HepG2 (cell line): ENCODE results near the gene FBXO10. TPM values are rescaled to one million over a fixed set of nuclear protein-coding genes. Genes with fewer than 3 reads are reported as not detected.
A peak's percentile ranks its signal among the peaks of the same experiment; 100 is the strongest.

Experiments
- ASH2L ChIP-seq: fragments of 300-600, 200-600 bp; sonication (generic); IDR thresholded peaks from 2 replicates; pipeline ENCODE4 v1.7.0; 2017; ENCODE audit warnings: low read depth, mild to moderate bottlenecking, moderate library complexity, mixed read lengths, low read length; ENCODE audit not compliant: insufficient read length
- CEBPG ChIP-seq: IDR thresholded peaks from 2 replicates; pipeline ENCODE4 v1.6.1; 2016
- HHEX ChIP-seq: IDR thresholded peaks from 2 replicates; pipeline ENCODE4 v1.6.1; 2016; ENCODE audit warnings: control low read depth
- NFKBIZ ChIP-seq: IDR thresholded peaks from 2 replicates; pipeline ENCODE4 v1.6.1; 2018; ENCODE audit warnings: missing genetic modification reagents, missing compliant biosample characterization
- ZNF33B ChIP-seq: sonication (generic); formaldehyde crosslinking; IDR thresholded peaks from 2 replicates; pipeline ENCODE4 v1.5.1; 2020; ENCODE audit warnings: mild to moderate bottlenecking, missing genetic modification reagents
- ZNF574 ChIP-seq: sonication (generic); formaldehyde crosslinking; IDR thresholded peaks from 2 replicates; pipeline ENCODE4 v1.4.0; 2020; ENCODE audit warnings: missing genetic modification reagents
- ZNF749 ChIP-seq: sonication (generic); formaldehyde crosslinking; IDR thresholded peaks from 2 replicates; pipeline ENCODE4 v1.8.0; 2022; ENCODE audit warnings: mild to moderate bottlenecking, missing genetic modification reagents, moderate library complexity, borderline replicate concordance
- polyA plus RNA-seq, 8 experiments: library from polyadenylated mRNA; depleted of rRNA in 3 of 8; stranded (reverse) in 7 of 8; unstranded in 1 of 8; fragments of >200 nt; fragmentation: Illumina TruSeq in 4 of 8; extraction: Trizol in 4 of 8; gene quantifications; 2 replicates each; pipeline versions ENCODE4 v1.2.1 to v1.2.3, GENCODE V29; 2011 to 2016; ENCODE audit warnings: low read depth in 4 of 8, missing spikeins in 1 of 8, mixed read lengths in 1 of 8; ENCODE audit not compliant: insufficient read depth in 1 of 8
- total RNA-seq, 5 experiments: library from RNA; depleted of rRNA; stranded (reverse); fragments of >200 nt; fragmentation: Illumina TruSeq; extraction: Trizol; gene quantifications; 2 replicates each; pipeline ENCODE4 v1.2.3, GENCODE V29; 2016; ENCODE audit warnings: low read depth in 1 of 5
- TF ChIP-seq, protein P1 (sequence below): sonication (generic); formaldehyde crosslinking; IDR thresholded peaks from 2 replicates; pipeline ENCODE4; 2020; ENCODE audit warnings: missing genetic modification reagents, mild to moderate bottlenecking, borderline replicate concordance
- TF ChIP-seq, protein P2 (sequence below): sonication (generic); formaldehyde crosslinking; IDR thresholded peaks from 2 replicates; pipeline ENCODE4 v1.4.0; 2020; ENCODE audit warnings: missing genetic modification reagents; ENCODE audit errors: not compliant biosample characterization
- TF ChIP-seq, protein P3 (sequence below): sonication (generic); formaldehyde crosslinking; IDR thresholded peaks from 2 replicates; pipeline ENCODE4 v1.5.0; 2020; ENCODE audit warnings: mild to moderate bottlenecking, missing genetic modification reagents
- TF ChIP-seq, protein P4 (sequence below): sonication (generic); formaldehyde crosslinking; IDR thresholded peaks from 2 replicates; pipeline ENCODE4 v1.8.0; 2022; ENCODE audit warnings: mild to moderate bottlenecking, missing genetic modification reagents, moderate library complexity
- TF ChIP-seq, protein P5 (sequence below): sonication (generic); formaldehyde crosslinking; IDR thresholded peaks from 2 replicates; pipeline ENCODE4 v1.5.0; 2020; ENCODE audit warnings: mild to moderate bottlenecking, missing genetic modification reagents, borderline replicate concordance

Gene FBXO10
- total and polyA plus RNA-seq, 2 of the 13 experiments (the other 11 are each of a cell fraction or from before 2014, with no cell fraction given): 3.1 to 5.1 TPM

DNA sequence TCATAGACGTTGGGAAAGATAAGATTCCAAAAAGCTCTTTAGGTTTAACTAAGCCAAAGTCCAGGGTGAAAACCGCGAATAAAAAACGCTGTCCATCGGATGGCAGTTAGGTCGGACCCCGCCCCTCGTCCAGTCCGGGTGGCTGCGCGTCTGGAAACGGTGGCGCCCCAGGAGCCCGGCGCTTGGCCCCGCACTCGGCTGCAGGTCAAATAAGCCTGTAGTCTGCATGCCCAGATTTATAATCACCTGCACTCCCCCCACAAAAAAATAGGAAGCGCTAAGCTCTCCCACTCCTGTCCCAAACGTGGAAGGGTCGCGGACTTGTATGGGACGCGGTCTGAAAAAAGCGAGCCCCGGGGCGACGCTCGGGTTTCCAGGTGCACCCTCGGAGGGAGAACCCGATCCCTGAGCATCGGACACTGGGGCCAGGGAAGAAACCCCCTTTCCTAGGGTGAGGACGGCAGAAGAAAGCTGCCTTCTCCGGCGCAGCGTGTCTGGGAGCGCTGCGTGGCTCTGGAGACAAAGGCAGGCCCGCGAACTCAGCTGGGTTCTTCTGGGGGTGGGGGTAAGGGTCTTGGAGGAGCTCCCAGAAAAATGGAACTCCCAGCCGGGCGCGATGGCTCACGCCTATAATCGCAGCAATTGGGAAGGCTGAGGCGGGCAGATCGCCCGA lies 110.0 kb downstream of the FBXO10 start (continued):
- TF ChIP-seq ZNF574 (CRISPR knock-in tag) (no peak), NFKBIZ (CRISPR knock-in tag) (no peak), CEBPG (CRISPR knock-in tag) (no peak), ZNF33B (CRISPR knock-in tag) (no peak), HHEX (CRISPR knock-in tag) (no peak), ASH2L (peak; percentile 82), ZNF749 (peak; percentile 48; the same call in 1 of the 2 replicates)
- TF ChIP-seq, protein P1, sequence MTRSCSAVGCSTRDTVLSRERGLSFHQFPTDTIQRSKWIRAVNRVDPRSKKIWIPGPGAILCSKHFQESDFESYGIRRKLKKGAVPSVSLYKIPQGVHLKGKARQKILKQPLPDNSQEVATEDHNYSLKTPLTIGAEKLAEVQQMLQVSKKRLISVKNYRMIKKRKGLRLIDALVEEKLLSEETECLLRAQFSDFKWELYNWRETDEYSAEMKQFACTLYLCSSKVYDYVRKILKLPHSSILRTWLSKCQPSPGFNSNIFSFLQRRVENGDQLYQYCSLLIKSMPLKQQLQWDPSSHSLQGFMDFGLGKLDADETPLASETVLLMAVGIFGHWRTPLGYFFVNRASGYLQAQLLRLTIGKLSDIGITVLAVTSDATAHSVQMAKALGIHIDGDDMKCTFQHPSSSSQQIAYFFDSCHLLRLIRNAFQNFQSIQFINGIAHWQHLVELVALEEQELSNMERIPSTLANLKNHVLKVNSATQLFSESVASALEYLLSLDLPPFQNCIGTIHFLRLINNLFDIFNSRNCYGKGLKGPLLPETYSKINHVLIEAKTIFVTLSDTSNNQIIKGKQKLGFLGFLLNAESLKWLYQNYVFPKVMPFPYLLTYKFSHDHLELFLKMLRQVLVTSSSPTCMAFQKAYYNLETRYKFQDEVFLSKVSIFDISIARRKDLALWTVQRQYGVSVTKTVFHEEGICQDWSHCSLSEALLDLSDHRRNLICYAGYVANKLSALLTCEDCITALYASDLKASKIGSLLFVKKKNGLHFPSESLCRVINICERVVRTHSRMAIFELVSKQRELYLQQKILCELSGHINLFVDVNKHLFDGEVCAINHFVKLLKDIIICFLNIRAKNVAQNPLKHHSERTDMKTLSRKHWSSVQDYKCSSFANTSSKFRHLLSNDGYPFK (CRISPR knock-in tag): no peak; the same call in 1 of the 2 replicates
- TF ChIP-seq, protein P2, sequence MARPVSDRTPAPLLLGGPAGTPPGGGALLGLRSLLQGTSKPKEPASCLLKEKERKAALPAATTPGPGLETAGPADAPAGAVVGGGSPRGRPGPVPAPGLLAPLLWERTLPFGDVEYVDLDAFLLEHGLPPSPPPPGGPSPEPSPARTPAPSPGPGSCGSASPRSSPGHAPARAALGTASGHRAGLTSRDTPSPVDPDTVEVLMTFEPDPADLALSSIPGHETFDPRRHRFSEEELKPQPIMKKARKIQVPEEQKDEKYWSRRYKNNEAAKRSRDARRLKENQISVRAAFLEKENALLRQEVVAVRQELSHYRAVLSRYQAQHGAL (CRISPR knock-in tag): no peak
- TF ChIP-seq, protein P3, sequence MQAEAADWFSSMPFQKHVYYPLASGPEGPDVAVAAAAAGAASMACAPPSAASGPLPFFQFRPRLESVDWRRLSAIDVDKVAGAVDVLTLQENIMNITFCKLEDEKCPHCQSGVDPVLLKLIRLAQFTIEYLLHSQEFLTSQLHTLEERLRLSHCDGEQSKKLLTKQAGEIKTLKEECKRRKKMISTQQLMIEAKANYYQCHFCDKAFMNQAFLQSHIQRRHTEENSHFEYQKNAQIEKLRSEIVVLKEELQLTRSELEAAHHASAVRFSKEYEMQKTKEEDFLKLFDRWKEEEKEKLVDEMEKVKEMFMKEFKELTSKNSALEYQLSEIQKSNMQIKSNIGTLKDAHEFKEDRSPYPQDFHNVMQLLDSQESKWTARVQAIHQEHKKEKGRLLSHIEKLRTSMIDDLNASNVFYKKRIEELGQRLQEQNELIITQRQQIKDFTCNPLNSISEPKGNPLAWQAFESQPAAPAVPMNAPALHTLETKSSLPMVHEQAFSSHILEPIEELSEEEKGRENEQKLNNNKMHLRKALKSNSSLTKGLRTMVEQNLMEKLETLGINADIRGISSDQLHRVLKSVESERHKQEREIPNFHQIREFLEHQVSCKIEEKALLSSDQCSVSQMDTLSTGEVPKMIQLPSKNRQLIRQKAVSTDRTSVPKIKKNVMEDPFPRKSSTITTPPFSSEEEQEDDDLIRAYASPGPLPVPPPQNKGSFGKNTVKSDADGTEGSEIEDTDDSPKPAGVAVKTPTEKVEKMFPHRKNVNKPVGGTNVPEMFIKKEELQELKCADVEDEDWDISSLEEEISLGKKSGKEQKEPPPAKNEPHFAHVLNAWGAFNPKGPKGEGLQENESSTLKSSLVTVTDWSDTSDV (CRISPR knock-in tag): no peak; the same call in 1 of the 2 replicates
- TF ChIP-seq, protein P4, sequence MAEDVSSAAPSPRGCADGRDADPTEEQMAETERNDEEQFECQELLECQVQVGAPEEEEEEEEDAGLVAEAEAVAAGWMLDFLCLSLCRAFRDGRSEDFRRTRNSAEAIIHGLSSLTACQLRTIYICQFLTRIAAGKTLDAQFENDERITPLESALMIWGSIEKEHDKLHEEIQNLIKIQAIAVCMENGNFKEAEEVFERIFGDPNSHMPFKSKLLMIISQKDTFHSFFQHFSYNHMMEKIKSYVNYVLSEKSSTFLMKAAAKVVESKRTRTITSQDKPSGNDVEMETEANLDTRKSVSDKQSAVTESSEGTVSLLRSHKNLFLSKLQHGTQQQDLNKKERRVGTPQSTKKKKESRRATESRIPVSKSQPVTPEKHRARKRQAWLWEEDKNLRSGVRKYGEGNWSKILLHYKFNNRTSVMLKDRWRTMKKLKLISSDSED (CRISPR knock-in tag): no peak
- TF ChIP-seq, protein P5, sequence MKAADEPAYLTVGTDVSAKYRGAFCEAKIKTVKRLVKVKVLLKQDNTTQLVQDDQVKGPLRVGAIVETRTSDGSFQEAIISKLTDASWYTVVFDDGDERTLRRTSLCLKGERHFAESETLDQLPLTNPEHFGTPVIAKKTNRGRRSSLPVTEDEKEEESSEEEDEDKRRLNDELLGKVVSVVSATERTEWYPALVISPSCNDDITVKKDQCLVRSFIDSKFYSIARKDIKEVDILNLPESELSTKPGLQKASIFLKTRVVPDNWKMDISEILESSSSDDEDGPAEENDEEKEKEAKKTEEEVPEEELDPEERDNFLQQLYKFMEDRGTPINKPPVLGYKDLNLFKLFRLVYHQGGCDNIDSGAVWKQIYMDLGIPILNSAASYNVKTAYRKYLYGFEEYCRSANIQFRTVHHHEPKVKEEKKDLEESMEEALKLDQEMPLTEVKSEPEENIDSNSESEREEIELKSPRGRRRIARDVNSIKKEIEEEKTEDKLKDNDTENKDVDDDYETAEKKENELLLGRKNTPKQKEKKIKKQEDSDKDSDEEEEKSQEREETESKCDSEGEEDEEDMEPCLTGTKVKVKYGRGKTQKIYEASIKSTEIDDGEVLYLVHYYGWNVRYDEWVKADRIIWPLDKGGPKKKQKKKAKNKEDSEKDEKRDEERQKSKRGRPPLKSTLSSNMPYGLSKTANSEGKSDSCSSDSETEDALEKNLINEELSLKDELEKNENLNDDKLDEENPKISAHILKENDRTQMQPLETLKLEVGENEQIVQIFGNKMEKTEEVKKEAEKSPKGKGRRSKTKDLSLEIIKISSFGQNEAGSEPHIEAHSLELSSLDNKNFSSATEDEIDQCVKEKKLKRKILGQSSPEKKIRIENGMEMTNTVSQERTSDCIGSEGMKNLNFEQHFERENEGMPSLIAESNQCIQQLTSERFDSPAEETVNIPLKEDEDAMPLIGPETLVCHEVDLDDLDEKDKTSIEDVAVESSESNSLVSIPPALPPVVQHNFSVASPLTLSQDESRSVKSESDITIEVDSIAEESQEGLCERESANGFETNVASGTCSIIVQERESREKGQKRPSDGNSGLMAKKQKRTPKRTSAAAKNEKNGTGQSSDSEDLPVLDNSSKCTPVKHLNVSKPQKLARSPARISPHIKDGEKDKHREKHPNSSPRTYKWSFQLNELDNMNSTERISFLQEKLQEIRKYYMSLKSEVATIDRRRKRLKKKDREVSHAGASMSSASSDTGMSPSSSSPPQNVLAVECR (CRISPR knock-in tag): peak; percentile 82; the same call in 1 of the 2 replicates
